Endothelial cell (in vitro differentiated cells): ENCODE measurements around the gene MSANTD1. TPM values are rescaled to one million over a fixed set of nuclear protein-coding genes. Genes with fewer than 3 reads are reported as not detected.
A peak's percentile ranks its signal among the peaks of the same experiment; 100 is the strongest.

Source experiments
- DNase-seq: peaks from one replicate; pipeline ENCODE4 v3.0.0; 2021; ENCODE audit warnings: low spot score
- H3K27ac Mint-ChIP-seq: one replicate; pipeline ENCODE4 v1.8.0; 2021; ENCODE audit warnings: mixed read lengths, inconsistent platforms; ENCODE audit not compliant: unreplicated experiment
- H3K27me3 Mint-ChIP-seq: one replicate; pipeline ENCODE4 v1.8.0; 2021; ENCODE audit warnings: mild to moderate bottlenecking, moderate library complexity, mixed read lengths, inconsistent platforms; ENCODE audit not compliant: unreplicated experiment
- H3K36me3 Mint-ChIP-seq: one replicate; pipeline ENCODE4 v1.8.0; 2021; ENCODE audit warnings: mild to moderate bottlenecking, low read depth, mixed read lengths, inconsistent platforms; ENCODE audit not compliant: unreplicated experiment
- H3K4me1 Mint-ChIP-seq: one replicate; pipeline ENCODE4 v1.8.0; 2021; ENCODE audit warnings: mild to moderate bottlenecking, mixed read lengths, inconsistent platforms; ENCODE audit not compliant: unreplicated experiment
- H3K4me3 Mint-ChIP-seq: one replicate; pipeline ENCODE4 v1.8.0; 2021; ENCODE audit warnings: mild to moderate bottlenecking, mixed read lengths, inconsistent platforms; ENCODE audit not compliant: unreplicated experiment
- H3K9me3 Mint-ChIP-seq: one replicate; pipeline ENCODE4 v1.8.0; 2021; ENCODE audit warnings: mixed read lengths, inconsistent platforms; ENCODE audit not compliant: unreplicated experiment
- total RNA-seq: library from RNA; stranded (reverse); fragmentation: NEBNext Ultra II Directional; extraction: Animal tissue kit (Norgen Biotek cat#: 25700); gene quantifications from one replicate; pipeline ENCODE4 v1.2.1, GENCODE V29; 2021; ENCODE audit not compliant: unreplicated experiment
- TF ChIP-seq, protein P1 (sequence below): fragments of 200-600 bp; sonication (generic); IDR thresholded peaks from one replicate; pipeline ENCODE4 v1.5.0; 2021; ENCODE audit warnings: antibody characterized with exemption; ENCODE audit not compliant: unreplicated experiment

Gene MSANTD1
- total RNA-seq, 1 donor from 2014 or later, result 0.97 TPM

DNA sequence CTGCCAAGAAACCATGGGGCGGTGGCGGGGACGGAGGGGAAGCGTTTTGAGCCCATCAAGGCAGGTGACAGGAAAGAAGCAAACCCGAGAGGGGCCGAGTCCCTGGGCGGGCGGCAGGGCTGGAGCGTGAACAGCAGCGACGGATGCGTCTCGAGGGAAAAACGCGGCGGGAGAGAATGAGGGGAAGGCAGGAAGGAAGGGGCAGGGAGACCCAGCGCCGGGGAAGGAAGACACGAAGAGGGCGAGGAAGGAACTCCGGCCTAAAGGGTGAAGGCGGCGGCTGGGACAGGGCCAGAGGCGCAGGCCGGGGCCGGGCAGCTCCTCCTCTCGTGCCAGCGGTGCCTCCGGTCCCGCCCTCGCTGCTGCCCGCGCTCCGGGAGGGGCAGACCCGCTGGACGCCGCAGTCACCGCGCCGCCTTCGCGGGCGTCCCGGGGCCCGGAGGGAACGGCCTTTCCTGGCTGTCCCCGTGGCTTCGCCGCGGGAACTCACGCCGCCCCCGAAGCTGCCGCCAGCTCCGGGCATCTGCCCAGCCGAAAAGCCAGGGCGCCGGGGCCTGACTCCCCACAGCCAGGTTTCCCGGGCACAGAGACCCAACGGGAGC is 43.1 kb downstream of the MSANTD1 start:
- TF ChIP-seq, protein P1, sequence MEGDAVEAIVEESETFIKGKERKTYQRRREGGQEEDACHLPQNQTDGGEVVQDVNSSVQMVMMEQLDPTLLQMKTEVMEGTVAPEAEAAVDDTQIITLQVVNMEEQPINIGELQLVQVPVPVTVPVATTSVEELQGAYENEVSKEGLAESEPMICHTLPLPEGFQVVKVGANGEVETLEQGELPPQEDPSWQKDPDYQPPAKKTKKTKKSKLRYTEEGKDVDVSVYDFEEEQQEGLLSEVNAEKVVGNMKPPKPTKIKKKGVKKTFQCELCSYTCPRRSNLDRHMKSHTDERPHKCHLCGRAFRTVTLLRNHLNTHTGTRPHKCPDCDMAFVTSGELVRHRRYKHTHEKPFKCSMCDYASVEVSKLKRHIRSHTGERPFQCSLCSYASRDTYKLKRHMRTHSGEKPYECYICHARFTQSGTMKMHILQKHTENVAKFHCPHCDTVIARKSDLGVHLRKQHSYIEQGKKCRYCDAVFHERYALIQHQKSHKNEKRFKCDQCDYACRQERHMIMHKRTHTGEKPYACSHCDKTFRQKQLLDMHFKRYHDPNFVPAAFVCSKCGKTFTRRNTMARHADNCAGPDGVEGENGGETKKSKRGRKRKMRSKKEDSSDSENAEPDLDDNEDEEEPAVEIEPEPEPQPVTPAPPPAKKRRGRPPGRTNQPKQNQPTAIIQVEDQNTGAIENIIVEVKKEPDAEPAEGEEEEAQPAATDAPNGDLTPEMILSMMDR, result no peak
- H3K4me3 Mint-ChIP-seq, result peak overlapping the region; percentile 92
- no peaks in the 10 kb centered on the region for H3K36me3 Mint-ChIP-seq
- peak; percentile 61 for DNase-seq
- peak overlapping the region; percentile 89 for H3K27ac Mint-ChIP-seq
- peaks cover 9% of the 10 kb centered on the region for H3K27me3 Mint-ChIP-seq
- peaks cover 48% of the 10 kb centered on the region for H3K4me1 Mint-ChIP-seq
- no peaks in the 10 kb centered on the region for H3K9me3 Mint-ChIP-seq

DNA sequence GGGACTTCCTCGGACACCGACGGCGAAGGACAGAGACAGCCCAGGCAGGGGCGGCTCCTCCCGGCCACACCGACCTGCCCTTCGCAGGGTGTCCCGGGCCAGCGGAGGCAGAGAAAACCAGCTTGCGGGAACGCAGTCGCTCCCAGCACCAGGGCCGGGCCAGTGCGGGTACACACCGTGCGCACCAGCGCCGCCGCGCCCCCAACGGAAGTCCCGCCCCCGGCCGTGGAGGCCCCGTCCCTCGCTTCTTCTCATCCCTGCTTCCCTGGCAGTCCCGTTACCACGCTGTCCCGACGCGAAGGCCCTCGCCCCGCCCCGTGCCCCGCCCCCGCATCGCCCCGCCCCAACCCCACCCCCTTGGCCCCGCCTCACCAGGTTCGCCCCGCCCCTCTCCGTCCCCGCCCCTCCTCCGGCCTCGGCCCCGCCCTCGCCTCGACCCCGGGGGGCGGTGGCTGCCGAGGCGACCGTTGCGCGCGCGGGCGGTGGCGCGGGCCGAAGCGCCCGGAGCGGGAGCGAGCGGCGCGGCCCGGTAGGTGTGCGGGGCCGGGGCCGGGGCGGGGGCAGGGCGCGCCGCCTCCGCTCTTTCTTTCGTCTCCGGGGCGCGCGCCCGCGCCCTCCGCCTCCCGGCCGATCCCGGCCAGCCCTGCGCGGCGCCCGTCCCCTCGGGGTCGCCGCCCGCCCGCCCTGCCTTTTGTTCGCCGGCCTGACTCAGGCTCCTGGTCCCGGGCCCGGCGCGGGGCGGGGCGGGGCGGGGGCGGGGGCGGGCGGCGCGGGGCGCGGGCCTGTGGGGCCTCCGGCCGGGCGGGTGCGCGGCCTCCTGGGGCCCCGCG is 43.8 kb downstream of the MSANTD1 start, which contains the start of gene RGS12:
RGS12 (plus strand) TSS at position 451 of the 830 bp plus-strand sequence. CDS start 23,150 bp downstream, outside the sequence.
- peak; percentile 91 for DNase-seq
- peaks cover 3% of the 10 kb centered on the region for H3K36me3 Mint-ChIP-seq
- H3K4me1 Mint-ChIP-seq, result peaks cover 55% of the 10 kb centered on the region
- TF ChIP-seq, protein P1, result no peak
- H3K27me3 Mint-ChIP-seq, result peaks cover 9% of the 10 kb centered on the region
- peak within 1 kb of the TSS; percentile 99 for H3K4me3 Mint-ChIP-seq
- H3K9me3 Mint-ChIP-seq, result no peaks in the 10 kb centered on the region
- peak within 1 kb of the TSS; percentile 89 for H3K27ac Mint-ChIP-seq

DNA sequence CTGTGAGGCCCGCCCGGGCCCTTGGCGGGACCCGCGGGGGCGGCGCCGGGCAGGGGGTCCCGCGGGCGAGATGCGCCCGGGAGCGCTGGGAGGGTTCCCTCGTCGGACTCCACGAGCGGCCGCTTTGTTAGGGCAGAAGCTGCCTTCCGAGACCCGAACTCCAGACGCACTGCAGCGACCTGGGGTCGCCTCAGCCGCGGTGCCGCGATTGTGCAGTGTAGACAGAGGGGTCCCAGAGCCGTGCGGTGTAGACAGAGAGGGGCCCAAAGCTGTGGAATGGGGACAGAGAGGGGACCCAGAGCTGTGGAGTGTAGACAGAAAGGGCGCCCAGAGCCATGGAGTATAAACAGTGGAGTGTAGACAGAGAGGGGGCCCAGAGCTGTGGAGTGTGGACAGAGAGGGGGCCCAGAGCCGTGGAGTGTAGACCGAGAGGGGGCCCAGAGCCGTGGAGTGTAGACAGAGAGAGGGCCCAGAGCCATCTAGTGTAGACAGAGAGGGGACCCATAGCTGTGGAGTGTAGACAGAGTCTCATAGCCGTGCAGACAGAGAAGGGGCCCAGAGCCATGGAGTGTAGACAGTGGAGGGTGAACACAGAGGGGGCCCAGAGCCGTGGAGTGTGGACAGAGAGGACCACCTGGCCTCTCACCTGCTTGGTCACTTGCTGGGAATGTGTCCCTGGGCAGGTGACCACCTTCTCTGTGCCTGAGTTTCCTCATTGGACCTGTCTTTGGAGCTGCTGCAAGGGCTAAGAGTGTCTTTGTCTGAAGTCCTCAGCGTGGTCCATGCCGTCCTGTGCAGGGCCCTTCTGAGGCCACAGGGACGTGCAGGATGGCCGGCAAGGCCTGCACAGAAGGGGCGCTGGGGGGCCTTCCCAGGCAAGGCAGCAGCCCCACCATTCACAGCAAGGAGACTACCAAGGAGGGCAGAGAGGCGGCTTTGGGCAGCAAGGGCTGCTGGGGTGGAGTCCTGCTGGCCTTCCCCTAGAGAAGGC is 44.7 kb downstream of the MSANTD1 start:
- TF ChIP-seq, protein P1, result no peak

DNA sequence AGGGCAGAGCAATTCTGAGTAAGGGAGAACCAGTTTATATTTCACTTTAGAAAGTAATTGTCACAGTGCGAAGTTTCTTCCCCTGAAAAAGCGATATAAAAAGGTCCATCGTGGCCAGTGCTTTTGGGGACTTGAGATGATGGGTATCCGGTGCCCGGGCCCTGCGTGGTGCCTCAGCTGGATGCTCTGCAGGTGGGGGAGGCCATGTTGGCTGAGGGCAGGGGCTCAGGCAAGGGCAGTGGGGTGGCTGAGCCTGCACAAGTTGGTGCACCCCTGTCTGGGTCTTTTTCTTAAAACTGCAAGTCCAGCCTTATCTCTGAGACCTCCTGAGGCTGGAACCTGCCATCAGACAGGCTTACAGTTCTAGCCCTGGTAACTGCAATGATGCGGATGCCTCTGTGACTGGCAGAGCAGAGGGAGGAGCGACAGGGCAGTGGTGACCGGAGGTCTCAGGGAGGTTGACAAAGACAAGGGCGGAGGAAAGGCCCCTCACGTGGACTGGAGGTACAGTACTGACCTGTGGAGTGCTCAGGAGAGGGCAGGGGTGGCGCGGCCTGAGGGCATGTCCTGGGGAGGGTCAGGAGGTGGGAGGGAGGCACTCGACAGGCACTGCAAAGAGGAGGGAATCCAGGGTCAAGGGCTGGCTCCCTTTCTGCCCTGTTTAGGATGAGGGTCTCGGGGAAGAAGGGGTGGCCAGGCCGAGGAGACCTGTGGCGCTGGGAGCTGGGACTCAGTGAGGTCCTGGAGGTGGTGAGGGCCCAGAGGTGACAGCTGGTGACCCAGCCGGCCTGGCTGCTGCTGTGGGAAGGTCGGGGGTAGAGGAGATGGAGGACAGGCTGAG is 45.7 kb downstream of the MSANTD1 start:
- Mint-ChIP-seq H3K36me3 (peaks cover 4% of the 10 kb centered on the region), H3K9me3 (no peaks in the 10 kb centered on the region), H3K4me1 (peaks cover 71% of the 10 kb centered on the region), H3K4me3 (peak overlapping the region; percentile 99), H3K27ac (peak overlapping the region; percentile 30), H3K27me3 (peaks cover 9% of the 10 kb centered on the region)
- no peak for DNase-seq
- TF ChIP-seq, protein P1, result no peak

More for the DNA sequence above, 44.7 kb downstream of the MSANTD1 start:
- peak overlapping the region; percentile 99 for H3K4me3 Mint-ChIP-seq
- peaks cover 4% of the 10 kb centered on the region for H3K36me3 Mint-ChIP-seq
- peaks cover 9% of the 10 kb centered on the region for H3K27me3 Mint-ChIP-seq
- H3K27ac Mint-ChIP-seq, result peak overlapping the region; percentile 86
- peaks cover 64% of the 10 kb centered on the region for H3K4me1 Mint-ChIP-seq
- no peaks in the 10 kb centered on the region for H3K9me3 Mint-ChIP-seq
- DNase-seq, result no peak
